Liver (tissue), 9 donors: Measurements from ENCODE around the gene ARMC7. TPM values are rescaled to one million over a fixed set of nuclear protein-coding genes. Genes with fewer than 3 reads are reported as not detected.

Source experiments
- DNase-seq: peaks from one replicate; pipeline ENCODE4 v3.0.0-alpha.2; 2017; ENCODE audit warnings: low spot score
- H3K27ac ChIP-seq, 2 donors: one replicate each; pipeline ENCODE4 v1.7.0; 2013; ENCODE audit warnings: inconsistent platforms in 2 of 2, low read length in 2 of 2, control low read depth in 1 of 2, low read depth in 1 of 2, mild to moderate bottlenecking in 1 of 2
- H3K27me3 ChIP-seq, 4 donors: one replicate each; pipeline versions ENCODE4 v1.6.1 to v1.7.0; 2013; ENCODE audit warnings: low read length in 3 of 4, inconsistent platforms in 1 of 4, mild to moderate bottlenecking in 1 of 4, moderate library complexity in 1 of 4; ENCODE audit not compliant: control insufficient read depth in 4 of 4, insufficient read depth in 4 of 4
- H3K36me3 ChIP-seq, 4 donors: one replicate each; pipeline versions ENCODE4 v1.6.1 to v1.7.0; 2013; ENCODE audit warnings: low read length in 3 of 4, mild to moderate bottlenecking in 3 of 4, low read depth in 1 of 4, moderate library complexity in 1 of 4; ENCODE audit not compliant: control insufficient read depth in 4 of 4, insufficient read depth in 3 of 4
- H3K4me1 ChIP-seq, 4 donors: one replicate each; pipeline versions ENCODE4 v1.6.1 to v1.7.0; 2013; ENCODE audit warnings: low read length in 3 of 4, mild to moderate bottlenecking in 3 of 4, moderate library complexity in 1 of 4; ENCODE audit not compliant: control insufficient read depth in 4 of 4, insufficient read depth in 4 of 4
- H3K4me3 ChIP-seq, 3 donors: one replicate each; pipeline versions ENCODE4 v1.6.1 to v1.7.0; 2013; ENCODE audit warnings: low read length in 3 of 3, control low read depth in 1 of 3, low read depth in 1 of 3, mild to moderate bottlenecking in 1 of 3
- H3K9ac ChIP-seq, 2 donors: one replicate each; pipeline ENCODE4 v1.7.0; 2013; ENCODE audit warnings: low read length in 2 of 2, mild to moderate bottlenecking in 2 of 2, moderate library complexity in 2 of 2, control low read depth in 1 of 2, low read depth in 1 of 2
- H3K9me3 ChIP-seq, 4 donors: one replicate each; pipeline versions ENCODE4 v1.6.1 to v1.7.0; 2013; ENCODE audit warnings: low read length in 3 of 4; ENCODE audit not compliant: control insufficient read depth in 4 of 4
- ATF3 ChIP-seq: IDR thresholded peaks from 2 replicates; pipeline ENCODE4 v1.6.1; 2016; ENCODE audit warnings: antibody characterized with exemption
- EGR1 ChIP-seq, 2 donors: IDR thresholded peaks; 2 replicates each; pipeline ENCODE4 v1.6.1; 2016 to 2018; ENCODE audit warnings: antibody characterized with exemption in 2 of 2, low read depth in 2 of 2
- GABPA ChIP-seq, 2 donors: IDR thresholded peaks in 1 of 2; conservative IDR thresholded peaks in 1 of 2; 2 replicates each; pipeline ENCODE4 v1.6.1; 2016; ENCODE audit warnings: antibody characterized with exemption in 2 of 2, mild to moderate bottlenecking in 1 of 2, moderate library complexity in 1 of 2
- HNF4A ChIP-seq, 2 donors: conservative IDR thresholded peaks; 2 replicates each; pipeline ENCODE4 v1.6.1; 2016; ENCODE audit warnings: antibody characterized with exemption in 2 of 2, mild to moderate bottlenecking in 2 of 2
- JUND ChIP-seq, 2 donors: IDR thresholded peaks; 2 replicates each; pipeline ENCODE4 v1.6.1; 2016; ENCODE audit warnings: antibody characterized with exemption in 2 of 2
- NR2F2 ChIP-seq: IDR thresholded peaks from 2 replicates; pipeline ENCODE4 v1.6.1; 2016; ENCODE audit warnings: antibody characterized with exemption
- RAD21 ChIP-seq, 2 donors: IDR thresholded peaks; 2 replicates each; pipeline ENCODE4 v1.6.1; 2016; ENCODE audit warnings: antibody characterized with exemption in 2 of 2, mild to moderate bottlenecking in 2 of 2
- RXRA ChIP-seq, 2 donors: IDR thresholded peaks; 2 replicates each; pipeline ENCODE4 v1.6.1; 2017 to 2018; ENCODE audit warnings: antibody characterized with exemption in 2 of 2, mild to moderate bottlenecking in 1 of 2
- SP1 ChIP-seq: IDR thresholded peaks from 2 replicates; pipeline ENCODE4 v1.6.1; 2018; ENCODE audit warnings: antibody characterized with exemption, mild to moderate bottlenecking
- YY1 ChIP-seq: IDR thresholded peaks from 2 replicates; pipeline ENCODE4 v1.6.1; 2016; ENCODE audit warnings: antibody characterized with exemption, mild to moderate bottlenecking
- WGBS: extraction: QIAGEN DNeasy Blood & Tissue Kit; methylation state at CpG from one replicate; pipeline ENCODE4 v1.1.7; 2013; 5-methylcytosine and 5-hydroxymethylcytosine counted together
- polyA plus RNA-seq, 2 donors: library from polyadenylated mRNA; stranded (reverse) in 1 of 2; unstranded in 1 of 2; fragments of 200-250 nt in 1 of 2; fragments of >200 nt in 1 of 2; fragmentation: Nextera tagmentation in 1 of 2; extraction: Ambion mirVana in 1 of 2; gene quantifications; one replicate each; pipeline versions ENCODE4 v1.2.1 to v1.2.3, GENCODE V29; 2013 to 2015
- total RNA-seq, 2 donors: library from RNA; depleted of rRNA; stranded (reverse); fragments of >200 nt; gene quantifications; one replicate each; pipeline ENCODE4 v1.2.3, GENCODE V29; 2014
- TF ChIP-seq, protein P1 (sequence below): fragments of 150-350 bp; IDR thresholded peaks from 2 replicates; pipeline ENCODE4 v1.5.1; 2017; ENCODE audit warnings: improper control_type of control experiment, low read depth, low read length; ENCODE audit not compliant: missing input control
- donor health status: healthy.
- donor health status: healthy.
- donor health status: healthy.
- donor health status: healthy.
- donor health status: healthy.

Gene ARMC7
- total and polyA plus RNA-seq, 4 donors = 1.7 to 6.6 (median 3.7) TPM

- WGBS = 88% methylated on average over 11 of the region's 11 CpGs
- Histone ChIP-seq H3K36me3 (no peaks in the 10 kb centered on the region), H3K27me3 (no peaks in the 10 kb centered on the region), H3K4me1 (peaks cover 28 to 56% (median 43%) of the 10 kb centered on the region in 4 donors), H3K27ac (peak overlapping the region in 1 of 2 donors; percentile 65), H3K9ac (no peak overlapping the region), H3K9me3 (no peaks in the 10 kb centered on the region), H3K4me3 (peak overlapping the region in 1 of 3 donors; percentile 37)
- TF ChIP-seq RAD21 (IDR thresholded peaks at IDR 0.05) = no peak
- peak; percentile 73 for TF ChIP-seq NR2F2
- peak in 1 of 2 donors; percentile 9 for TF ChIP-seq HNF4A (conservative IDR thresholded peaks at IDR 0.05)
- DNase-seq = no peak
Observed at GRCh38 chr17:75088465-75089417, 21.0 kb upstream of the ARMC7 start.

- H3K27ac ChIP-seq = peak overlapping the region; percentile 59 to 68
- H3K4me1 ChIP-seq = peaks cover 21 to 37% (median 30%) of the 10 kb centered on the region in 4 donors
- DNase-seq = peak; percentile 63
- TF ChIP-seq, protein P1, sequence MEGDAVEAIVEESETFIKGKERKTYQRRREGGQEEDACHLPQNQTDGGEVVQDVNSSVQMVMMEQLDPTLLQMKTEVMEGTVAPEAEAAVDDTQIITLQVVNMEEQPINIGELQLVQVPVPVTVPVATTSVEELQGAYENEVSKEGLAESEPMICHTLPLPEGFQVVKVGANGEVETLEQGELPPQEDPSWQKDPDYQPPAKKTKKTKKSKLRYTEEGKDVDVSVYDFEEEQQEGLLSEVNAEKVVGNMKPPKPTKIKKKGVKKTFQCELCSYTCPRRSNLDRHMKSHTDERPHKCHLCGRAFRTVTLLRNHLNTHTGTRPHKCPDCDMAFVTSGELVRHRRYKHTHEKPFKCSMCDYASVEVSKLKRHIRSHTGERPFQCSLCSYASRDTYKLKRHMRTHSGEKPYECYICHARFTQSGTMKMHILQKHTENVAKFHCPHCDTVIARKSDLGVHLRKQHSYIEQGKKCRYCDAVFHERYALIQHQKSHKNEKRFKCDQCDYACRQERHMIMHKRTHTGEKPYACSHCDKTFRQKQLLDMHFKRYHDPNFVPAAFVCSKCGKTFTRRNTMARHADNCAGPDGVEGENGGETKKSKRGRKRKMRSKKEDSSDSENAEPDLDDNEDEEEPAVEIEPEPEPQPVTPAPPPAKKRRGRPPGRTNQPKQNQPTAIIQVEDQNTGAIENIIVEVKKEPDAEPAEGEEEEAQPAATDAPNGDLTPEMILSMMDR = no peak
- TF ChIP-seq RXRA (IDR thresholded peaks at IDR 0.05) (peak; percentile 50 to 53), NR2F2 (peak; percentile 94), HNF4A (conservative IDR thresholded peaks at IDR 0.05) (peak; percentile 61 to 63), SP1 (no peak)
- 42% methylated on average over 19 of the region's 19 CpGs for WGBS
- no peaks in the 10 kb centered on the region for H3K9me3 ChIP-seq
- no peak overlapping the region for H3K4me3 ChIP-seq
- H3K9ac ChIP-seq = no peak overlapping the region
- H3K27me3 ChIP-seq = no peaks in the 10 kb centered on the region
- H3K36me3 ChIP-seq = no peaks in the 10 kb centered on the region
Observed at GRCh38 chr17:75090871-75091854, 18.6 kb upstream of the ARMC7 start.

DNA sequence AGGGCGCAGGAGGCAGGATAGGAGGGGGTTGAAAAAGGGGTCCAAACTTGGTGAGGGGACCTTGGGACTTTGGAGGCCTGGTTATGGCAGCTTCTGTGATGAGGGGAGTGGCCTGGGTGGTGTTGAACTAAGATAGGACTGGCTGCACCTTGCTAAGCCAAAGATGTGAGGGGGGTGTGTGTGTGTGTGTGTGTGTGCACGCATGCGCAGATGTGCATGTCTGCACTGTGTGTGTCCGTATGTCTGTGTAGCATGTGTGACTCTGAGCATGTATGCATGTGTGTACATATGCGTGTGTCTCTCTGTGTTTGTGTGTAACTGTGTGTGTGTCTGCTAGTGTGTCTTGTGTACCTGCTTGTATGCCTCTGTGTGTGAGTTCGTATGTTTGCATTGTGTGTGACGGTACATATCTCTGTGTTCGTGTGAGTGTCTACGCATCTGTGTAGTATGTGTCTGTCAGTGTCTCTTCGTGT lies 17.9 kb upstream of the ARMC7 start:
- DNase-seq = no peak
- TF ChIP-seq YY1 (no peak), JUND (IDR thresholded peaks at IDR 0.05) (no peak), EGR1 (IDR thresholded peaks at IDR 0.05; ENCODE audit: low read depth in 2 of 2) (no peak), GABPA (IDR thresholded peaks at IDR 0.05 in 1 of 2, conservative IDR thresholded peaks at IDR 0.05 in 1 of 2) (no peak), ATF3 (no peak)
- WGBS = 80% methylated on average over 10 of the region's 10 CpGs

More for the DNA sequence above, 17.9 kb upstream of the ARMC7 start:
- Histone ChIP-seq H3K4me1 (peaks cover 18 to 31% (median 27%) of the 10 kb centered on the region in 4 donors), H3K27ac (no peak overlapping the region), H3K27me3 (no peaks in the 10 kb centered on the region), H3K36me3 (no peaks in the 10 kb centered on the region), H3K9me3 (no peaks in the 10 kb centered on the region), H3K9ac (no peak overlapping the region), H3K4me3 (no peak overlapping the region)
